Right lobe of liver (tissue), 4 donors: ENCODE measurements around the gene HOXB6.

Experiments
- CTCF ChIP-seq, 4 donors: fragments of 200-600 bp in 3 of 4; fragments of 450-650 bp in 1 of 4; IDR thresholded peaks; one replicate each; pipeline versions ENCODE4 v1.5.1 to v1.8.0; 2016 to 2022; ENCODE audit warnings: antibody characterized with exemption in 4 of 4, mild to moderate bottlenecking in 2 of 4
- POLR2A ChIP-seq: fragments of 450-650 bp; IDR thresholded peaks from one replicate; pipeline ENCODE4 v1.6.1; 2017; ENCODE audit warnings: antibody characterized with exemption, mild to moderate bottlenecking
- donor health status: DM: no; HTN: no; CAD: no.
- donor health status: DM: no; HTN: no; CAD: no.
- donor health status: DM: no; HTN: yes; CAD: no.

GRCh38 chr17:48589831-48590606, 14.8 kb downstream of the HOXB6 start, which contains the start of gene HOXB3:
- TF ChIP-seq CTCF (IDR thresholded peaks at IDR 0.05) (no peak), POLR2A (no peak)
